ENCODE data around the gene LYST.

GRCh38 chr1:235911300-235911662 lies 44.6 kb upstream of the LYST start:
- no peak for TF ChIP-seq POLR2A (IDR thresholded peaks at IDR 0.05; ENCODE audit: low read depth, low read length)
- TF ChIP-seq POLR2AphosphoS5 (IDR thresholded peaks at IDR 0.05; ENCODE audit: low read depth, low read length): no peak
